ENCODE data around the gene MANBA.

Gene MANBA

DNA sequence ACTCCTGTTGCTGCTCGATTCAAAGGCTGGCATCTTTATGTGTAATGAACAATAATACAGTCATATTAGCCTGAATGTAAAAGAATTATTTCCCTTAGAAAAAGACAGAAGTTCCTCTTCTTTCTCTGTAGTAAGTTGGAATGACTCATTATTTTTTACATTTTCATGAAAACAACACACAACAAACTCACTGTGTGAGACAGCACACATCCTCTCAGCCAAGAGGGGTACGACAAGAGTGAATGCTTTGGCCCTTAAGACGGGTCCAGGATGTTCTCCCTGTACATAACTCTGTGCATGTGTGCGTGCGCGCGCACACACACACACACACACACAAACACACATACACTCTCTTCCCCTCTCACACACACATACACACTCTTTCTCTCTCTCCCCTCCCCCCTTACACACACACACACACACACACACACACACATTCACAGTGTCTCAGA lies 72.8 kb downstream of the MANBA start:
- no peaks in the 10 kb centered on the region for H3K9me3 Mint-ChIP-seq
- peaks cover 6% of the 10 kb centered on the region for H3K36me3 Mint-ChIP-seq (ENCODE audit: low read depth)
- no peak for ATAC-seq

DNA sequence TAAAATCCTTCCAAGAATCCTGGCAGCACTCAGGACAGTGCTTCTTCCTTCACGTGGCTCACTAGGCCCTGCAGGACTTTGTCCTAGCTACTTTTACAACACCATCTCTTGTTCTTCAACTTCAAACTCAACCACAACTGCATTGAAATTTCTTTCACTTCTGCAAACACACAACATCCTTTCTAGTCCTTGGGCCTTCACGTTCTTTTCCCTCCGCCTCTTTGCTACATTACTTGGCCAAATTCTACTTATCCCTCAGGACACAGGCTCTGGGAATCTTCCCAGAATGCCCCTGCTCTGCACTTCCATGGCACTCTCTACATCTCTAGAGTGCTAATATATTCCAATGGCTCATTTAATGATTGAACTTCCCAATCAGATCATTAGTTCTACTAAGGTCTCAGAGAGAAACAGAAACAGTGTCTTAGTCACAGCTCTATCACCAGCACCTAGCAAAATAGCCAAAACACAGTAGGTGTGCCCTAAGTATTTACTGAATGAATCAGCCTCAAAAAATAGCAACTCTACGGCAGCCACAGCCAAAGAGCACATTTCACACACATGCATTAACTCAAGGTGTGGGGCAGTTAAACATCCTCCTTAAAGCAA lies 73.3 kb downstream of the MANBA start:
- no peak for DNase-seq
- Mint-ChIP-seq H3K9me3 (no peaks in the 10 kb centered on the region), H3K36me3 (ENCODE audit: low read depth) (peaks cover 6% of the 10 kb centered on the region), H3K4me1 (no peaks in the 10 kb centered on the region), H3K4me3 (no peak overlapping the region), H3K27ac (no peak overlapping the region), H3K27me3 (no peaks in the 10 kb centered on the region)
- ATAC-seq = no peak

More for the DNA sequence above, 72.8 kb downstream of the MANBA start:
- H3K4me1 Mint-ChIP-seq = no peaks in the 10 kb centered on the region
- no peak overlapping the region for H3K4me3 Mint-ChIP-seq
- H3K27me3 Mint-ChIP-seq = no peaks in the 10 kb centered on the region
- no peak for DNase-seq
- no peak overlapping the region for H3K27ac Mint-ChIP-seq

DNA sequence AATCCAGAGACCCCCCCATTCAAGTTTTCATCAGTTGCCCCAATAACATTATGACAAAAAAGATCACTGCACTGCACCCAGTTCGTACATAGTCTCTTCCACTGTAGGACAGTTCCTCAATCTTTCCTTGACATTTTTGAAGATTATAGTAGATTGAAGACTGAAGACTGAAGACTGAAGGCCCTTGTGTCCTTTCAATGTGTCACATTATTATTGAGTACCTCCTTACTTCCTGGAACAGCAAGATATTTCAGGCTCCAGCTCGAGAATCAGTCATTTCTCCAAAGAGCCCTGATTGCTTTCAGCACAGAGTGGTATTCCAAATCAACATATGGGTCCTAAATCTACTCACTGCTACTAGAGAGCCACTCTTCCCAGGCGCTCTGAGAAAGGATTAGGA lies 75.0 kb downstream of the MANBA start:
- ATAC-seq = no peak
- H3K4me3 Mint-ChIP-seq = no peak overlapping the region
- no peak for DNase-seq
- no peaks in the 10 kb centered on the region for H3K27me3 Mint-ChIP-seq
- no peak overlapping the region for H3K27ac Mint-ChIP-seq
- peaks cover 9% of the 10 kb centered on the region for H3K36me3 Mint-ChIP-seq (ENCODE audit: low read depth)
- no peaks in the 10 kb centered on the region for H3K9me3 Mint-ChIP-seq
- H3K4me1 Mint-ChIP-seq = no peaks in the 10 kb centered on the region

DNA sequence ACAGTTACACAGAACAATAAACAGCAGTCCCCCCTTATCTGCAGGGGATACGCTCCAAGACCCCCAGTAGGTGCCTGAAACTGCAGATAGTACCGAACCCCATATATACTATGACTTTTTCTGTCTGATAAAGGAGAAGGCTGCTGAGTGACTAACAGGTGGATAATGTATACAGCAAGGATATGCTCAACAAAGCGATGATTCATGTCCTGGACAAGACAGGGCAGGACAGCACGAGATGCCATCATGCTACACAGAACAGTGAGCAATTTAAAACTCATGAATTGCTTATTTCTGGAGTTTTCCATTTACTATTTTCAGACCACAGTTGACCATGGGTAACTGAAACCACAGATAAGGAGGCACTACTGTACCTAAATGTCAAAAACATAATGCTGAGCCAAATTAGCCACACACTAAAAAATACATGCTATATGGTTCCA lies 76.1 kb downstream of the MANBA start:
- Mint-ChIP-seq H3K36me3 (ENCODE audit: low read depth) (peaks cover 9% of the 10 kb centered on the region), H3K27ac (no peak overlapping the region), H3K4me3 (no peak overlapping the region), H3K27me3 (no peaks in the 10 kb centered on the region), H3K4me1 (no peaks in the 10 kb centered on the region), H3K9me3 (no peaks in the 10 kb centered on the region)
- DNase-seq (no peak), ATAC-seq (peak; percentile 46)

DNA sequence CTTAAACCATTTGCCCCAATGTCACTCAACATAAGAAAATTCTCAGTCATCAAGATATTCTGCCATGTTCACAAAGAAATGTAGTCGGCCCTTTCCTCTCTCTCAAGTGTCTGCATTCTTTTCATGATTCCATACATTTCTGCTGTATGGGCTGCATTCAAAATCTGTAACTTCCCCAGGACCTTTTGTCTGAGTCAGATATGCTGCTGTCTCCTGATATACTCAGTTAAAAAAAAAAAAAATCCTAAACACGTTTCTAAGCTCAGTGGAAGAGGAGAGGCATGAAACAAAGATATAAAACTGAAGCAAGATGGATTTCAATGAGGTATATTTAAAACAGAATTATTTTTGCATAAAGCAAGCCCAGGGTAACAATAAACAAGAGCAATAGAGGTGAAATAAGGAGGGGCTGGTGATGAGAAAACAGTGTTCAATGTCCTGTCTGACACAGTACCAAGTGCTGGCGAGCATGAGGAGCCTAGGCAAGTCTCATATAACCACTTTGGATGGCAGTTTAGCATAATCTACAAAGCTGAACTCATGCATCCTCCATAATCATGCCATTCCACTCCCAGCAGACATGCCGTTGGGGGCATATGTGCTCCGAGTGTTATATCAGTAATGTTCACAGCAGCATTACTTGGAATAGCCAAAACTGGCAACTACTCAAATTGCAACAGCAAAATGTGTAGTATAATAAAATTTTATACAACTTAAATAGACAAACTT lies 76.7 kb downstream of the MANBA start:
- Mint-ChIP-seq H3K4me1 (no peaks in the 10 kb centered on the region), H3K4me3 (no peak overlapping the region), H3K27ac (no peak overlapping the region), H3K36me3 (ENCODE audit: low read depth) (peaks cover 9% of the 10 kb centered on the region), H3K9me3 (no peaks in the 10 kb centered on the region), H3K27me3 (no peaks in the 10 kb centered on the region)
- DNase-seq = no peak
- no peak for ATAC-seq

DNA sequence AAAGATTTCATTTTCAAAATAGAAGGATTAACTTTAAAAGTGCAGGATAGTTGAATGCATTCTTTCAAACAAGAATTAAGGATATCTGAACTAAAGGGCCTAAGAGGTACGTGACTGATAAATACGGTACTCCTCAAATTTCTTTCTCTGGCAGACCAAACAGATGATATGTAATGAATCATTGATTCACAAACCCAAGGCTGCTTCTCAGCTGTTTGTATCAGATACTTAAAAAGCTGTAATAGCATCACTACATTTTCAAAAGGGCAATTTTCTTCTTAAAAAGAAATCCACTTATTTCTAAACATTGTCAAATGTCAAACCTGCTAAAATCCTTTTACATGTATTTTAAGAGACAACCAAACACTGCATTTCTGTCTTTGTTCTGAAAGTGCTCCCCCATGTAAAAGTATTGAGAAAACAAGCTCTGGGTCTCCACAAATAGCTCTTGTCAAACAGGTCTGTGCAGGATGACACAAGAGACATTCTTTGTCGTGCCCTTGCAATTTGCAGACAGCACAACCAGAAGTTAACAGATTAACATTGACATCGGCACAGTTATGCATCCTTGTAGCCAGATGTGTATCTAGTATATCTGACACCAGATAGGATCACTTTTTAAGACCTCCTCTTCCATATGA lies 82.0 kb downstream of the MANBA start:
- no peak for ATAC-seq
- H3K36me3 Mint-ChIP-seq (ENCODE audit: low read depth) = peaks cover 9% of the 10 kb centered on the region
- no peak overlapping the region for H3K27ac Mint-ChIP-seq
- no peaks in the 10 kb centered on the region for H3K9me3 Mint-ChIP-seq
- no peak overlapping the region for H3K4me3 Mint-ChIP-seq
- peaks cover 1% of the 10 kb centered on the region for H3K4me1 Mint-ChIP-seq
- no peak for DNase-seq
- H3K27me3 Mint-ChIP-seq = no peaks in the 10 kb centered on the region

DNA sequence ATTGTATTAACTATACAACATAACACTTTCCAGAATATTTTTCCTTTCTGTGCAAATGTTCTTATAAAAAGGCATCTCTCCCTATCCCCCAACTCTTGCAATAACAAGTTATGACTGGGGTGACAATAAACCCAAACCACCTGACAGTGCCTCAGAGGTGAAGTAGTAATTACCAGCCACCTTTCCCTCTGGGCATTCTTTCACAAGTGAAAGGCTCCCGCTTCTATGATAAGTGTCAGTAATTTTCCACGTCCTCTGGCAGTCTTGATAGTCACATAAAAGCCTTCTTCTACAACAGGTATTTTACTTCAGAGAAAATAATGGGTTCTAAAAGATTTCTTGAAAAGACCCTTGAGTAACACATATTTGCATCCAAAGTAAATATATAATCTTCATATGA lies 82.7 kb downstream of the MANBA start:
- H3K27ac Mint-ChIP-seq = no peak overlapping the region
- ATAC-seq (no peak), DNase-seq (no peak)
- no peaks in the 10 kb centered on the region for H3K9me3 Mint-ChIP-seq
- H3K4me1 Mint-ChIP-seq = peaks cover 1% of the 10 kb centered on the region
- H3K36me3 Mint-ChIP-seq (ENCODE audit: low read depth) = peaks cover 9% of the 10 kb centered on the region
- no peaks in the 10 kb centered on the region for H3K27me3 Mint-ChIP-seq
- H3K4me3 Mint-ChIP-seq = no peak overlapping the region

DNA sequence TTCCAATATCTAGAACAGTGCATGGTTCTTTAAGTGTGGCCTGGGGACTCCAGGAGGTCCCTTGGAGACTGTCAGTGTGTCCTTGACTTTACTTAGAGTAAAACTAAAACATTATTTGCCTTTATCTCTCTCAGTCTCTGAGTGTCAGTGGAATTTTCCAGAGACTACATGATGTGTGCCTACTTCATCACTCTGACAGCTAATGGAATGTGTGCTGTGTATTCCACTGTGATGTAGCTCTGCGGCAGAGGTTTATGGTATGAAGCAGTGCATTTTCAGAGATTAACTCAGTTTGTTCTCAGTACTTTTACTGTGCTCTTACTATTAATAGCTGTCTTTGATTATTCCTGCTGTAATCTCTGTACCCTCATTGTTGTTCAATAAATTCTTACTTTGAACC lies 85.6 kb downstream of the MANBA start:
- no peak for DNase-seq
- ATAC-seq = no peak
- Mint-ChIP-seq H3K4me3 (no peak overlapping the region), H3K27me3 (no peaks in the 10 kb centered on the region), H3K27ac (no peak overlapping the region), H3K4me1 (peaks cover 1% of the 10 kb centered on the region), H3K9me3 (no peaks in the 10 kb centered on the region), H3K36me3 (ENCODE audit: low read depth) (no peaks in the 10 kb centered on the region)

DNA sequence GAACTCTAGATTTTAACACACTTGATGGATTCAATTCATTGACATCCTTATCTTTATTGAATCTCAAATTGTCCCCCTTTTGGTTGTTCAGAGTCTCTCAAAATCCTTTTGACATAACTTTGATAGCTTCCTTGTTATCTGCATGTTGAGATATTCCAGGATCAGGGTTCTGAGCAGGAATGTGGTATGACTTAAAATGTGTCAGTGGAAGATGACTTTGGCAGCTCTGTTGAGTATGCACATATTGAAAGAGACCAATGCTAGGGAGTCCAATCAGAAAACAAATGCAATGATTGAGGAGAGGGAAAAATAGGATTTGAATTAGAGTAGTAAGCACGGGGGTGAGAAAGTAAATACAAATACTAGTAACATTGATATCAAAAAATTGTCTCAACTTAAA lies 93.8 kb downstream of the MANBA start:
- Mint-ChIP-seq H3K4me3 (no peak overlapping the region), H3K9me3 (no peaks in the 10 kb centered on the region), H3K4me1 (no peaks in the 10 kb centered on the region), H3K27ac (no peak overlapping the region), H3K36me3 (ENCODE audit: low read depth) (peaks cover 13% of the 10 kb centered on the region), H3K27me3 (no peaks in the 10 kb centered on the region)
- DNase-seq = no peak
- ATAC-seq = no peak

DNA sequence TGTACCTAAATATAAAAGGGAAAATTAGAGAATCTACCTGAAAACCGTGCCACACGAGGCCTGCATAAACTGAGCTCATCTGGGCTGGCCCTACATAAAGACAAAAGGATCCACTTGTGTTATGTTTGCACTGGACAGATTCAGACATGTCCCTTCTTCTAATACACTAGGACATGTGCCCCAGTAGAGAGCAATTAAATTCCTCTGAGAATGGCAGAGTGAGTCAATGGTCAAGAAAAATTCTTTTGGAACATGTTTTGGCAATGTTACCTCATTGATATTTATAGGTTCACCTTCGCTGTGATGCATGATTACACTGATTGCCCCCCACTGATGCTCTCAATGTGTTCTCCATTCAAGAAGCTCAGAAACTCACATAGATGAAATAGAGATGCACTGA lies 95.2 kb downstream of the MANBA start:
- Mint-ChIP-seq H3K4me1 (no peaks in the 10 kb centered on the region), H3K4me3 (no peak overlapping the region), H3K27me3 (no peaks in the 10 kb centered on the region), H3K36me3 (ENCODE audit: low read depth) (peaks cover 14% of the 10 kb centered on the region), H3K27ac (no peak overlapping the region), H3K9me3 (no peaks in the 10 kb centered on the region)
- ATAC-seq = no peak
- no peak for DNase-seq

DNA sequence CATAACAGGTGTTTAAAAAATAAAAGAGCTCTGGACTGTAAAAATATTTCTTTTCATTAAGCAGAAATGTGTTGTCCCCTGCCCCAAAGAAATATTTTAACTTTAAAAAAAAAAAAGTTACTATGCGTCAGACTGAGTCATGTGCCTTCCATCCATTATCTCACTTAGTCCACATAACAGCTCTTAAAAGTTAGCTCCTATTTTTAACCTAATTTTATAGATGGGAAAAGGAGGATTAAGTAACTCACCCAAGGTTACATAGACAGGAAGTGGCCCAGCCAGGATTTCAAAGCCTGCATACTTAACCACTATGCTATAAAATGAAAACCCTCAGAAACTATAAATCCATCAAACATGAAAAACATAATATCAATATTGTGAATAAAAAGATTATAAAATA lies 97.7 kb downstream of the MANBA start:
- H3K27ac Mint-ChIP-seq = no peak overlapping the region

DNA sequence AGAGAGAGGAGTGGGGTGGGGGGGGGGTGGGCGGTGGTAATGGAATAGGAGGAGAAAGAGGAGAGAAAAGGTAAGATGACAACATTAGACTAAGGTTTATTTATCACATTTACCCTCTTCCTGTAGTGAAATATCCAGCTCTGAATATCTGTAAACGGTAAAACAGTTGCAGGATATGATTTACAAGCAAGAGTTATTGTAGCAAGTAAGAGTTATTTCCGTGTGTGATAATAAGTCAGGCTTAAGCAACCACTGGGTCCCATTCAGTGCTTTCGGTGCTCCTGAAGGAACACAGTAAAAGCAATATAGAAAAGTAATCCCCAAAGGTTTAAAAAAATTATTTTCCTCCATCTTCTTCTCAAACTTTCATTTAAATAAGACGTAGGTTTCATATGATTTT lies 103.6 kb downstream of the MANBA start:
- H3K36me3 Mint-ChIP-seq (ENCODE audit: low read depth) = peaks cover 3% of the 10 kb centered on the region
- DNase-seq (no peak), ATAC-seq (no peak)
- no peak overlapping the region for H3K27ac Mint-ChIP-seq
- H3K9me3 Mint-ChIP-seq = no peaks in the 10 kb centered on the region
- no peaks in the 10 kb centered on the region for H3K4me1 Mint-ChIP-seq
- H3K4me3 Mint-ChIP-seq = no peak overlapping the region
- no peaks in the 10 kb centered on the region for H3K27me3 Mint-ChIP-seq

More for the DNA sequence above, 97.7 kb downstream of the MANBA start:
- no peaks in the 10 kb centered on the region for H3K9me3 Mint-ChIP-seq
- H3K27me3 Mint-ChIP-seq = no peaks in the 10 kb centered on the region
- ATAC-seq = no peak
- peaks cover 14% of the 10 kb centered on the region for H3K36me3 Mint-ChIP-seq (ENCODE audit: low read depth)
- H3K4me3 Mint-ChIP-seq = no peak overlapping the region
- H3K4me1 Mint-ChIP-seq = no peaks in the 10 kb centered on the region
- no peak for DNase-seq

DNA sequence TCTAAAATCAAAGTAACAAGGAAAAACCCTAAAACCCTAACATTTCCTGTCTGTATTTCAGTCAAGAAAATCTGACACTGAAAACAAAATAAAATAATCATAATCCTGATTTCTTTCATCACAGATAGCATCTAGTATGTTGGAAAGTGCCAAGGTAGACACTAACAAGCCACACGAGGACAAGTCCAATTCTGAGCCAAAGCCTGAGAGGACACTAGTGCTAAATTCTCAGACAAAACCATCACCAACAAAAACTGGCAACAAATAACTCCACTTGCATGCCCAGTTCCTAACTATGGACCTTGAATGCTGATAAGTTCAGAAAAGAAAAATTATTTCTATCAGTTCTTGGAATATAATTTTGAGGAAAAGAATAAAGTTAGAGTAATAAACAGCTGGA lies 113.7 kb downstream of the MANBA start:
- Mint-ChIP-seq H3K4me3 (no peak overlapping the region), H3K4me1 (peaks cover 7% of the 10 kb centered on the region), H3K36me3 (ENCODE audit: low read depth) (peaks cover 28% of the 10 kb centered on the region)

DNA sequence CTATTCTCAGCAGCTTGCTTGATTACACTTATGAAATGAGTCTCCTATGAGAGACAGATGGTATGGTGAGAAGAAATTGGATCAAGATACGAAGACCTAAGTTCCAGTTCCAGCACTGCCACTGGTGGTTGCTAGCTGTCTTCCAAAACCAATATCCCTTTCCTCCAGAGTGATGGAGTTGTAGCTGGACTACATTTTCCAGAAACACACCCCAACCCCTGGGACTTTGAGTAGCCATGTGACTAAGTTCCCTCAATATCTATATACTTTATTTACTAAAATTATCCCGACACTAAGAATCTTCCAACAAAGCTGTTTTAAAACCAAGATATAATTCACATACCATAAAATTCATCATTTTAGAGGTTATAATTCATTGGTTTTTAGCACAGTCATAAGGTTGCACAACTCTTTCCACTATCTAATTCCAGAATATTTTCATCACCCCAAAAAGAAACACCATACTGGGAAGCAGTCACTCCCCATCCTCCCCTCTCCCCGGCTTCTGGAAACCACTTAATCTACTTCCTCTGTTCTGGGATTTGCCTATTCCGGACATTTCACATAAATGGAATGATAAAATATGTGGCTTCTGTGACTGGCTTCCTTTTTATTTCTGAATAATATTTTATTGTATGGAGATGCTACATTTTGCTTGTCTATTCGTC lies 118.0 kb downstream of the MANBA start:
- no peak overlapping the region for H3K27ac Mint-ChIP-seq
- peaks cover 15% of the 10 kb centered on the region for H3K4me1 Mint-ChIP-seq
- H3K36me3 Mint-ChIP-seq (ENCODE audit: low read depth) = peaks cover 12% of the 10 kb centered on the region
- H3K4me3 Mint-ChIP-seq = no peak overlapping the region
- DNase-seq (no peak), ATAC-seq (no peak)
- H3K9me3 Mint-ChIP-seq = no peaks in the 10 kb centered on the region
- no peaks in the 10 kb centered on the region for H3K27me3 Mint-ChIP-seq

More for the DNA sequence above, 113.7 kb downstream of the MANBA start:
- Mint-ChIP-seq H3K27me3 (no peaks in the 10 kb centered on the region), H3K9me3 (no peaks in the 10 kb centered on the region), H3K27ac (no peak overlapping the region)
- no peak for ATAC-seq
- no peak for DNase-seq

DNA sequence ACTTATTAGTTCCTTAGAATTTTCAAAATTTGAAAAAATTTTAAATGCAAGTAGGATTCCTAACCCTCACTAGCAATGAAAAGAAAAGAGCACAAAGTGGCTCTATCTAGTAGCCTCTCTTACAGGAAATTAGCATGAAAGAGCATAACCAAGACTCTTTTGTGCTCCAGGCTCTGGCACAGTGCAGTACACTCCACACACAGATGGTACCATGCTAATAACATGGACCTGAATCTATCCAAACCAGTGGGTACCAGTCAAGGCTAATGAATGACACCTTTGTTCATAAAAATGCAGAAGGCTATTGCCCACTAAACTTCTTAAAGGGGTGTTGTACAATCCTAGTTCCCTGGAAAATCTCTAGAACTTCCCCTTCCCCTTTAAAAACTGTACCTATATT lies 119.0 kb downstream of the MANBA start:
- H3K4me1 Mint-ChIP-seq = peaks cover 10% of the 10 kb centered on the region
- H3K27ac Mint-ChIP-seq = no peak overlapping the region
- DNase-seq = no peak
- H3K9me3 Mint-ChIP-seq = no peaks in the 10 kb centered on the region
- peaks cover 15% of the 10 kb centered on the region for H3K36me3 Mint-ChIP-seq (ENCODE audit: low read depth)
- ATAC-seq = no peak
- no peaks in the 10 kb centered on the region for H3K27me3 Mint-ChIP-seq
- H3K4me3 Mint-ChIP-seq = no peak overlapping the region

Data from activated naive CD8-positive, alpha-beta T cell treated with anti-CD3 and anti-CD28 coated beads, Interleukin-2, amount 50 U/mL, for 24 hours (primary cell).